Activated naive CD8-positive, alpha-beta T cell treated with anti-CD3 and anti-CD28 coated beads, Interleukin-2, amount 50 U/mL, for 24 hours (primary cell): ENCODE data around the gene HCRTR1.

Experiments
- ATAC-seq: fragments of 150-1000 bp; cut with Tn5 transposase; one replicate; pipeline ENCODE4 v1.10.0; 2021
- DNase-seq: peaks from one replicate; pipeline ENCODE4 v3.0.0; 2021
- H3K27ac Mint-ChIP-seq: one replicate; pipeline ENCODE4 v1.8.0; 2021; ENCODE audit warnings: mild to moderate bottlenecking, mixed read lengths
- H3K27me3 Mint-ChIP-seq: one replicate; pipeline ENCODE4 v1.8.0; 2021; ENCODE audit warnings: mixed read lengths
- H3K36me3 Mint-ChIP-seq: one replicate; pipeline ENCODE4 v1.8.0; 2021; ENCODE audit warnings: low read depth, mixed read lengths
- H3K4me1 Mint-ChIP-seq: one replicate; pipeline ENCODE4 v1.8.0; 2021; ENCODE audit warnings: mixed read lengths
- H3K4me3 Mint-ChIP-seq: one replicate; pipeline ENCODE4 v1.8.0; 2021; ENCODE audit warnings: mild to moderate bottlenecking, moderate library complexity, mixed read lengths
- H3K9me3 Mint-ChIP-seq: one replicate; pipeline ENCODE4 v1.8.0; 2021; ENCODE audit warnings: mixed read lengths

Gene HCRTR1

GRCh38 chr1:31617218-31617915, at the start of gene HCRTR1:
HCRTR1 (plus strand) TSS chr1:31617689; CDS start chr1:31619193, 1,504 bp downstream.
- H3K4me1 Mint-ChIP-seq, result peaks cover 3% of the 10 kb centered on the region
- no peak for ATAC-seq
- peaks cover 25% of the 10 kb centered on the region for H3K27me3 Mint-ChIP-seq
- no peaks in the 10 kb centered on the region for H3K9me3 Mint-ChIP-seq
- H3K27ac Mint-ChIP-seq, result no peak within 1 kb of the TSS
- peak within 1 kb of the TSS; percentile 70 for H3K4me3 Mint-ChIP-seq
- no peak for DNase-seq
- H3K36me3 Mint-ChIP-seq, result no peaks in the 10 kb centered on the region

GRCh38 chr1:31567956-31568570, 49.4 kb upstream of the HCRTR1 start:
- Mint-ChIP-seq H3K4me1 (no peaks in the 10 kb centered on the region), H3K27me3 (peaks cover 2% of the 10 kb centered on the region)

GRCh38 chr1:31568895-31569595, 48.4 kb upstream of the HCRTR1 start:
- DNase-seq (no peak), ATAC-seq (no peak)
- Mint-ChIP-seq H3K4me1 (peaks cover under 1% of the 10 kb centered on the region), H3K9me3 (no peaks in the 10 kb centered on the region), H3K36me3 (no peaks in the 10 kb centered on the region), H3K27ac (no peak overlapping the region), H3K4me3 (no peak overlapping the region), H3K27me3 (peaks cover 2% of the 10 kb centered on the region)

More at GRCh38 chr1:31567956-31568570, 49.4 kb upstream of the HCRTR1 start:
- DNase-seq, result no peak
- Mint-ChIP-seq H3K4me3 (no peak overlapping the region), H3K27ac (no peak overlapping the region), H3K36me3 (no peaks in the 10 kb centered on the region), H3K9me3 (no peaks in the 10 kb centered on the region)
- no peak for ATAC-seq

- Mint-ChIP-seq H3K36me3 (no peaks in the 10 kb centered on the region), H3K9me3 (no peaks in the 10 kb centered on the region), H3K4me3 (no peak overlapping the region), H3K27me3 (peaks cover 4% of the 10 kb centered on the region), H3K27ac (no peak overlapping the region), H3K4me1 (peaks cover 2% of the 10 kb centered on the region)
- no peak for ATAC-seq
- DNase-seq, result no peak
Measured at GRCh38 chr1:31569596-31570173, 47.8 kb upstream of the HCRTR1 start.

GRCh38 chr1:31570228-31570627, 47.3 kb upstream of the HCRTR1 start:
- H3K9me3 Mint-ChIP-seq, result no peaks in the 10 kb centered on the region
- no peak overlapping the region for H3K4me3 Mint-ChIP-seq
- H3K27ac Mint-ChIP-seq, result no peak overlapping the region
- ATAC-seq (no peak), DNase-seq (no peak)
- peaks cover 4% of the 10 kb centered on the region for H3K27me3 Mint-ChIP-seq
- no peaks in the 10 kb centered on the region for H3K36me3 Mint-ChIP-seq
- H3K4me1 Mint-ChIP-seq, result peaks cover 2% of the 10 kb centered on the region

GRCh38 chr1:31570906-31571305, 46.6 kb upstream of the HCRTR1 start:
- Mint-ChIP-seq H3K27ac (no peak overlapping the region), H3K36me3 (no peaks in the 10 kb centered on the region), H3K4me1 (peaks cover 2% of the 10 kb centered on the region), H3K27me3 (peaks cover 4% of the 10 kb centered on the region), H3K9me3 (no peaks in the 10 kb centered on the region), H3K4me3 (no peak overlapping the region)
- DNase-seq (no peak), ATAC-seq (no peak)

GRCh38 chr1:31571340-31572295, 45.9 kb upstream of the HCRTR1 start:
- DNase-seq (no peak), ATAC-seq (no peak)
- H3K9me3 Mint-ChIP-seq, result no peaks in the 10 kb centered on the region
- no peak overlapping the region for H3K4me3 Mint-ChIP-seq
- no peak overlapping the region for H3K27ac Mint-ChIP-seq
- peaks cover 2% of the 10 kb centered on the region for H3K4me1 Mint-ChIP-seq
- no peaks in the 10 kb centered on the region for H3K36me3 Mint-ChIP-seq
- peaks cover 10% of the 10 kb centered on the region for H3K27me3 Mint-ChIP-seq

- peaks cover 2% of the 10 kb centered on the region for H3K4me1 Mint-ChIP-seq
- peaks cover 12% of the 10 kb centered on the region for H3K27me3 Mint-ChIP-seq
- no peak overlapping the region for H3K4me3 Mint-ChIP-seq
- no peak overlapping the region for H3K27ac Mint-ChIP-seq
- no peak for DNase-seq
- H3K36me3 Mint-ChIP-seq, result no peaks in the 10 kb centered on the region
- H3K9me3 Mint-ChIP-seq, result no peaks in the 10 kb centered on the region
- ATAC-seq, result no peak
Measured at GRCh38 chr1:31572323-31573104, 45.0 kb upstream of the HCRTR1 start.

GRCh38 chr1:31573261-31573660, 44.2 kb upstream of the HCRTR1 start:
- no peak for ATAC-seq
- no peaks in the 10 kb centered on the region for H3K36me3 Mint-ChIP-seq
- H3K27ac Mint-ChIP-seq, result no peak overlapping the region
- H3K9me3 Mint-ChIP-seq, result no peaks in the 10 kb centered on the region
- H3K4me3 Mint-ChIP-seq, result no peak overlapping the region
- H3K27me3 Mint-ChIP-seq, result peaks cover 12% of the 10 kb centered on the region
- peaks cover 2% of the 10 kb centered on the region for H3K4me1 Mint-ChIP-seq
- no peak for DNase-seq

GRCh38 chr1:31574749-31575368, 42.6 kb upstream of the HCRTR1 start:
- Mint-ChIP-seq H3K9me3 (no peaks in the 10 kb centered on the region), H3K4me1 (peaks cover 2% of the 10 kb centered on the region), H3K4me3 (no peak overlapping the region), H3K27me3 (peaks cover 11% of the 10 kb centered on the region), H3K36me3 (no peaks in the 10 kb centered on the region), H3K27ac (no peak overlapping the region)
- peak; percentile 18 for ATAC-seq
- DNase-seq, result no peak

- Mint-ChIP-seq H3K9me3 (no peaks in the 10 kb centered on the region), H3K27ac (no peak overlapping the region), H3K36me3 (no peaks in the 10 kb centered on the region), H3K4me1 (peaks cover 2% of the 10 kb centered on the region), H3K27me3 (peaks cover 11% of the 10 kb centered on the region), H3K4me3 (no peak overlapping the region)
- ATAC-seq, result no peak
- DNase-seq, result no peak
Measured at GRCh38 chr1:31575369-31576140, 41.9 kb upstream of the HCRTR1 start.

GRCh38 chr1:31576201-31576669, 41.3 kb upstream of the HCRTR1 start, which contains the start of gene TINAGL1:
TINAGL1 (plus strand) TSS chr1:31576515; CDS start chr1:31577149, 634 bp downstream.
- Mint-ChIP-seq H3K27me3 (peaks cover 11% of the 10 kb centered on the region), H3K36me3 (no peaks in the 10 kb centered on the region), H3K4me1 (peaks cover 2% of the 10 kb centered on the region), H3K27ac (no peak within 1 kb of the TSS), H3K9me3 (no peaks in the 10 kb centered on the region), H3K4me3 (no peak within 1 kb of the TSS)
- DNase-seq, result no peak
- ATAC-seq, result no peak
